ENCODE measurements around the gene KCNK1.

GRCh38 chr1:233689748-233690254 is 75.9 kb downstream of the KCNK1 start:
- TF ChIP-seq CTCF (IDR thresholded peaks at IDR 0.05): no peak
- no peak for TF ChIP-seq POLR2A (IDR thresholded peaks at IDR 0.05)
